HepG2 (cell line): Measurements from ENCODE around the gene P2RY8. TPM values are rescaled to one million over a fixed set of nuclear protein-coding genes. Genes with fewer than 3 reads are reported as not detected.

Experiments
- SOX6 ChIP-seq, 2 experiments: fragments of 450-650 bp in 1 of 2; sonication (generic) in 1 of 2; formaldehyde crosslinking in 1 of 2; IDR thresholded peaks; 2 replicates each; pipeline versions ENCODE4 v1.4.0 to v1.6.1; 2017 to 2020; ENCODE audit warnings: antibody characterized with exemption in 1 of 2, mild to moderate bottlenecking in 1 of 2, missing genetic modification reagents in 1 of 2
- ZNF3 ChIP-seq: IDR thresholded peaks from 2 replicates; pipeline ENCODE4 v1.7.0; 2017; ENCODE audit warnings: inconsistent platforms
- ZNF329 ChIP-seq: sonication (generic); formaldehyde crosslinking; IDR thresholded peaks from 2 replicates; pipeline ENCODE4 v1.9.0; 2021; ENCODE audit warnings: low read depth, mild to moderate bottlenecking, missing genetic modification reagents
- polyA plus RNA-seq, 8 experiments: library from polyadenylated mRNA; depleted of rRNA in 3 of 8; stranded (reverse) in 7 of 8; unstranded in 1 of 8; fragments of >200 nt; fragmentation: Illumina TruSeq in 4 of 8; extraction: Trizol in 4 of 8; gene quantifications; 2 replicates each; pipeline versions ENCODE4 v1.2.1 to v1.2.3, GENCODE V29; 2011 to 2016; ENCODE audit warnings: low read depth in 4 of 8, missing spikeins in 1 of 8, mixed read lengths in 1 of 8; ENCODE audit not compliant: insufficient read depth in 1 of 8
- total RNA-seq, 5 experiments: library from RNA; depleted of rRNA; stranded (reverse); fragments of >200 nt; fragmentation: Illumina TruSeq; extraction: Trizol; gene quantifications; 2 replicates each; pipeline ENCODE4 v1.2.3, GENCODE V29; 2016; ENCODE audit warnings: low read depth in 1 of 5
- TF ChIP-seq, protein P1 (sequence below): sonication (generic); formaldehyde crosslinking; IDR thresholded peaks from 2 replicates; pipeline ENCODE4 v1.4.0; 2020; ENCODE audit warnings: missing genetic modification reagents, borderline replicate concordance
- TF ChIP-seq, protein P2 (sequence below): sonication (generic); formaldehyde crosslinking; IDR thresholded peaks from 2 replicates; pipeline ENCODE4 v1.4.0; 2020; ENCODE audit warnings: missing genetic modification reagents
- TF ChIP-seq, protein P3 (sequence below): sonication (generic); formaldehyde crosslinking; IDR thresholded peaks from 2 replicates; pipeline ENCODE4 v1.4.0; 2020; ENCODE audit warnings: mild to moderate bottlenecking, missing genetic modification reagents
- TF ChIP-seq, protein P4 (sequence below): sonication (generic); formaldehyde crosslinking; IDR thresholded peaks from 2 replicates; pipeline ENCODE4 v1.4.0; 2020; ENCODE audit warnings: missing genetic modification reagents

The P2RY8 gene
- total and polyA plus RNA-seq, 2 of the 13 experiments (the other 11 are each of a cell fraction or from before 2014, with no cell fraction given): 1.0 to 1.3 TPM

DNA sequence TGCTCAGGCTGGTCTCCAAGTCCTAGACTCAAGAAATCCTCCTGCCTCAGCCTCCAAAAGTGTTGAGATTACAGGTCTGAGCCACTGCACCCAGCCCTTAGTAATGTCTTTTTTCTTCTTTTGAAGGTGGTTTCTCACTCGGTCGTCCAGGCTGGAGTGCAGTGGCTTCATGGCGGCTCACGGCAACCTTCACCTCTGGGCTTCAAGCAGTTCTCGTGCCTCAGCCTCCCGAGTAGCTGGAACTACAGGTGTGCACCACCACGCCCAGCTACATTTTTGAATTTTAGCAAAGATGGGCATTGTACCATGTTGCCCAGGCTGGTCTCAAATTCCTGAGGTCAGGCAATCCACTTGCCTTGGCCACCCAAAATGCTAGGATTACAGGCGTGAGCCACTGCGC lies 52.0 kb downstream of the P2RY8 start (continued):
- TF ChIP-seq SOX6 (IDR thresholded peaks at IDR 0.05) (no peak), SOX6 (CRISPR knock-in tag; IDR thresholded peaks at IDR 0.05) (no peak), ZNF329 (CRISPR knock-in tag) (no peak), ZNF3 (no peak)
- TF ChIP-seq, protein P1, sequence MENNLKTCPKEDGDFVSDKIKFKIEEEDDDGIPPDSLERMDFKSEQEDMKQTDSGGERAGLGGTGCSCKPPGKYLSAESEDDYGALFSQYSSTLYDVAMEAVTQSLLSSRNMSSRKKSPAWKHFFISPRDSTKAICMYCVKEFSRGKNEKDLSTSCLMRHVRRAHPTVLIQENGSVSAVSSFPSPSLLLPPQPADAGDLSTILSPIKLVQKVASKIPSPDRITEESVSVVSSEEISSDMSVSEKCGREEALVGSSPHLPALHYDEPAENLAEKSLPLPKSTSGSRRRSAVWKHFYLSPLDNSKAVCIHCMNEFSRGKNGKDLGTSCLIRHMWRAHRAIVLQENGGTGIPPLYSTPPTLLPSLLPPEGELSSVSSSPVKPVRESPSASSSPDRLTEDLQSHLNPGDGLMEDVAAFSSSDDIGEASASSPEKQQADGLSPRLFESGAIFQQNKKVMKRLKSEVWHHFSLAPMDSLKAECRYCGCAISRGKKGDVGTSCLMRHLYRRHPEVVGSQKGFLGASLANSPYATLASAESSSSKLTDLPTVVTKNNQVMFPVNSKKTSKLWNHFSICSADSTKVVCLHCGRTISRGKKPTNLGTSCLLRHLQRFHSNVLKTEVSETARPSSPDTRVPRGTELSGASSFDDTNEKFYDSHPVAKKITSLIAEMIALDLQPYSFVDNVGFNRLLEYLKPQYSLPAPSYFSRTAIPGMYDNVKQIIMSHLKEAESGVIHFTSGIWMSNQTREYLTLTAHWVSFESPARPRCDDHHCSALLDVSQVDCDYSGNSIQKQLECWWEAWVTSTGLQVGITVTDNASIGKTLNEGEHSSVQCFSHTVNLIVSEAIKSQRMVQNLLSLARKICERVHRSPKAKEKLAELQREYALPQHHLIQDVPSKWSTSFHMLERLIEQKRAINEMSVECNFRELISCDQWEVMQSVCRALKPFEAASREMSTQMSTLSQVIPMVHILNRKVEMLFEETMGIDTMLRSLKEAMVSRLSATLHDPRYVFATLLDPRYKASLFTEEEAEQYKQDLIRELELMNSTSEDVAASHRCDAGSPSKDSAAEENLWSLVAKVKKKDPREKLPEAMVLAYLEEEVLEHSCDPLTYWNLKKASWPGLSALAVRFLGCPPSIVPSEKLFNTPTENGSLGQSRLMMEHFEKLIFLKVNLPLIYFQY (CRISPR knock-in tag): no peak
- TF ChIP-seq, protein P2, sequence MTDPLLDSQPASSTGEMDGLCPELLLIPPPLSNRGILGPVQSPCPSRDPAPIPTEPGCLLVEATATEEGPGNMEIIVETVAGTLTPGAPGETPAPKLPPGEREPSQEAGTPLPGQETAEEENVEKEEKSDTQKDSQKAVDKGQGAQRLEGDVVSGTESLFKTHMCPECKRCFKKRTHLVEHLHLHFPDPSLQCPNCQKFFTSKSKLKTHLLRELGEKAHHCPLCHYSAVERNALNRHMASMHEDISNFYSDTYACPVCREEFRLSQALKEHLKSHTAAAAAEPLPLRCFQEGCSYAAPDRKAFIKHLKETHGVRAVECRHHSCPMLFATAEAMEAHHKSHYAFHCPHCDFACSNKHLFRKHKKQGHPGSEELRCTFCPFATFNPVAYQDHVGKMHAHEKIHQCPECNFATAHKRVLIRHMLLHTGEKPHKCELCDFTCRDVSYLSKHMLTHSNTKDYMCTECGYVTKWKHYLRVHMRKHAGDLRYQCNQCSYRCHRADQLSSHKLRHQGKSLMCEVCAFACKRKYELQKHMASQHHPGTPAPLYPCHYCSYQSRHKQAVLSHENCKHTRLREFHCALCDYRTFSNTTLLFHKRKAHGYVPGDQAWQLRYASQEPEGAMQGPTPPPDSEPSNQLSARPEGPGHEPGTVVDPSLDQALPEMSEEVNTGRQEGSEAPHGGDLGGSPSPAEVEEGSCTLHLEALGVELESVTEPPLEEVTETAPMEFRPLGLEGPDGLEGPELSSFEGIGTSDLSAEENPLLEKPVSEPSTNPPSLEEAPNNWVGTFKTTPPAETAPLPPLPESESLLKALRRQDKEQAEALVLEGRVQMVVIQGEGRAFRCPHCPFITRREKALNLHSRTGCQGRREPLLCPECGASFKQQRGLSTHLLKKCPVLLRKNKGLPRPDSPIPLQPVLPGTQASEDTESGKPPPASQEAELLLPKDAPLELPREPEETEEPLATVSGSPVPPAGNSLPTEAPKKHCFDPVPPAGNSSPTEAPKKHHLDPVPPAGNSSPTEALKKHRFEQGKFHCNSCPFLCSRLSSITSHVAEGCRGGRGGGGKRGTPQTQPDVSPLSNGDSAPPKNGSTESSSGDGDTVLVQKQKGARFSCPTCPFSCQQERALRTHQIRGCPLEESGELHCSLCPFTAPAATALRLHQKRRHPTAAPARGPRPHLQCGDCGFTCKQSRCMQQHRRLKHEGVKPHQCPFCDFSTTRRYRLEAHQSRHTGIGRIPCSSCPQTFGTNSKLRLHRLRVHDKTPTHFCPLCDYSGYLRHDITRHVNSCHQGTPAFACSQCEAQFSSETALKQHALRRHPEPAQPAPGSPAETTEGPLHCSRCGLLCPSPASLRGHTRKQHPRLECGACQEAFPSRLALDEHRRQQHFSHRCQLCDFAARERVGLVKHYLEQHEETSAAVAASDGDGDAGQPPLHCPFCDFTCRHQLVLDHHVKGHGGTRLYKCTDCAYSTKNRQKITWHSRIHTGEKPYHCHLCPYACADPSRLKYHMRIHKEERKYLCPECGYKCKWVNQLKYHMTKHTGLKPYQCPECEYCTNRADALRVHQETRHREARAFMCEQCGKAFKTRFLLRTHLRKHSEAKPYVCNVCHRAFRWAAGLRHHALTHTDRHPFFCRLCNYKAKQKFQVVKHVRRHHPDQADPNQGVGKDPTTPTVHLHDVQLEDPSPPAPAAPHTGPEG: no peak
- TF ChIP-seq, protein P3, sequence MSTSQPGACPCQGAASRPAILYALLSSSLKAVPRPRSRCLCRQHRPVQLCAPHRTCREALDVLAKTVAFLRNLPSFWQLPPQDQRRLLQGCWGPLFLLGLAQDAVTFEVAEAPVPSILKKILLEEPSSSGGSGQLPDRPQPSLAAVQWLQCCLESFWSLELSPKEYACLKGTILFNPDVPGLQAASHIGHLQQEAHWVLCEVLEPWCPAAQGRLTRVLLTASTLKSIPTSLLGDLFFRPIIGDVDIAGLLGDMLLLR: no peak
- TF ChIP-seq, protein P4, sequence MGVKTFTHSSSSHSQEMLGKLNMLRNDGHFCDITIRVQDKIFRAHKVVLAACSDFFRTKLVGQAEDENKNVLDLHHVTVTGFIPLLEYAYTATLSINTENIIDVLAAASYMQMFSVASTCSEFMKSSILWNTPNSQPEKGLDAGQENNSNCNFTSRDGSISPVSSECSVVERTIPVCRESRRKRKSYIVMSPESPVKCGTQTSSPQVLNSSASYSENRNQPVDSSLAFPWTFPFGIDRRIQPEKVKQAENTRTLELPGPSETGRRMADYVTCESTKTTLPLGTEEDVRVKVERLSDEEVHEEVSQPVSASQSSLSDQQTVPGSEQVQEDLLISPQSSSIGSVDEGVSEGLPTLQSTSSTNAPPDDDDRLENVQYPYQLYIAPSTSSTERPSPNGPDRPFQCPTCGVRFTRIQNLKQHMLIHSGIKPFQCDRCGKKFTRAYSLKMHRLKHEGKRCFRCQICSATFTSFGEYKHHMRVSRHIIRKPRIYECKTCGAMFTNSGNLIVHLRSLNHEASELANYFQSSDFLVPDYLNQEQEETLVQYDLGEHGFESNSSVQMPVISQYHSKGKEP (CRISPR knock-in tag): no peak
- TF ChIP-seq, all 625 proteins: peak for 0
